Tibial nerve (tissue), 3 donors: ENCODE data around the gene DCAF10.

Source experiments
- CTCF ChIP-seq, 5 experiments: fragments of 200-600 bp in 3 of 5; fragments of 450-650 bp in 2 of 5; sonication (generic) in 3 of 5; IDR thresholded peaks; one replicate each; pipeline ENCODE4 v1.5.1; 2016 to 2019; ENCODE audit warnings: antibody characterized with exemption in 5 of 5, mild to moderate bottlenecking in 3 of 5, moderate library complexity in 2 of 5
- POLR2A ChIP-seq, 2 donors: fragments of 450-650 bp; IDR thresholded peaks; one replicate each; pipeline ENCODE4 v1.6.1; 2017; ENCODE audit warnings: antibody characterized with exemption in 2 of 2, mild to moderate bottlenecking in 2 of 2, moderate library complexity in 2 of 2

DNA sequence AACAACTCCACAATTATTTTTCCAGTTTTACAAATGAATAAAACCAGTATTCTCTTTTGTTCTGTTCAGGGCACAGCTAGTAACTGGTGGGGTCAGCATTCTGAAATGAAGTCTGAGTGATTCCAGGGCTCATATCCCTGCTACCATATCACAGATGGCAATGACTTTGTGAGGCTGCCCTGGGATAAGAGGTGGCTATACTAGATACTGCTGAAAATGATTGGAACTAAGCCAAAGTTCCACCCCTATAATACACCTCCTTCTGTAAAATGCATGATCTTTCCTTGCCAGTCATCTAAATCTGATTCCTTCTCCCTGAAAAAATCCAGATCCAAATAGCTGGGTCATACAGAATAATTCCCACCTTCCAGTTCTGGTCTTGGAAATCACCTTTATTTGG lies 88.9 kb downstream of the DCAF10 start:
- TF ChIP-seq CTCF (IDR thresholded peaks at IDR 0.05) (no peak), POLR2A (IDR thresholded peaks at IDR 0.05) (no peak)
